HL-60 (cell line): ENCODE results near the gene CRIM1.
A peak's percentile ranks its signal among the peaks of the same experiment; 100 is the strongest.
"Not testable (repeated sequence)": the region's sequence is repeated elsewhere in the genome, so short reads cannot be mapped to it uniquely, and the experiment has no call there.

ENCODE experiments used
- DNase-seq, 2 experiments: peaks; one replicate each; pipeline ENCODE4 v3.0.0-alpha.2; 2010 to 2020; ENCODE audit warnings: low read depth in 1 of 2, low spot score in 1 of 2
- H3K27ac ChIP-seq: fragments of 250-450 bp; sonication (Bioruptor Pico); replicated peaks from 2 replicates; pipeline ENCODE4 v1.5.1; 2020; ENCODE audit warnings: mild to moderate bottlenecking, moderate library complexity
- H3K27me3 ChIP-seq: fragments of 250-450 bp; sonication (Bioruptor Pico); 2 replicates; pipeline ENCODE4 v1.5.1; 2021; ENCODE audit warnings: mild to moderate bottlenecking, moderate library complexity; ENCODE audit not compliant: insufficient read depth, poor library complexity, severe bottlenecking
- H3K4me3 ChIP-seq: replicated peaks from 2 replicates; pipeline ENCODE4 v1.5.1; 2011; ENCODE audit warnings: mild to moderate bottlenecking, control low read depth, low read length; ENCODE audit not compliant: insufficient read depth
- CTCF ChIP-seq: IDR thresholded peaks from one replicate; pipeline ENCODE4 v1.5.1; 2011; ENCODE audit warnings: low read length, control low read depth, inconsistent platforms; ENCODE audit not compliant: insufficient read depth
- GABPA ChIP-seq: IDR thresholded peaks from 2 replicates; pipeline ENCODE4 v1.6.1; 2012; ENCODE audit warnings: low read depth
- POLR2AphosphoS5 ChIP-seq: IDR thresholded peaks from 2 replicates; pipeline ENCODE4 v1.6.1; 2012; ENCODE audit warnings: low read depth
- REST ChIP-seq: IDR thresholded peaks from 2 replicates; pipeline ENCODE4 v1.6.1; 2012; ENCODE audit warnings: low read depth; ENCODE audit not compliant: insufficient replicate concordance
- SPI1 ChIP-seq: IDR thresholded peaks from 2 replicates; pipeline ENCODE4 v1.6.1; 2012; ENCODE audit warnings: low read depth, mild to moderate bottlenecking, borderline replicate concordance
- long read RNA-seq: library from polyadenylated mRNA; unstranded; transcript quantifications from one replicate; pipeline ENCODE4 v2.0.0, GENCODE V29; 2020

CRIM1 gene, protein sequence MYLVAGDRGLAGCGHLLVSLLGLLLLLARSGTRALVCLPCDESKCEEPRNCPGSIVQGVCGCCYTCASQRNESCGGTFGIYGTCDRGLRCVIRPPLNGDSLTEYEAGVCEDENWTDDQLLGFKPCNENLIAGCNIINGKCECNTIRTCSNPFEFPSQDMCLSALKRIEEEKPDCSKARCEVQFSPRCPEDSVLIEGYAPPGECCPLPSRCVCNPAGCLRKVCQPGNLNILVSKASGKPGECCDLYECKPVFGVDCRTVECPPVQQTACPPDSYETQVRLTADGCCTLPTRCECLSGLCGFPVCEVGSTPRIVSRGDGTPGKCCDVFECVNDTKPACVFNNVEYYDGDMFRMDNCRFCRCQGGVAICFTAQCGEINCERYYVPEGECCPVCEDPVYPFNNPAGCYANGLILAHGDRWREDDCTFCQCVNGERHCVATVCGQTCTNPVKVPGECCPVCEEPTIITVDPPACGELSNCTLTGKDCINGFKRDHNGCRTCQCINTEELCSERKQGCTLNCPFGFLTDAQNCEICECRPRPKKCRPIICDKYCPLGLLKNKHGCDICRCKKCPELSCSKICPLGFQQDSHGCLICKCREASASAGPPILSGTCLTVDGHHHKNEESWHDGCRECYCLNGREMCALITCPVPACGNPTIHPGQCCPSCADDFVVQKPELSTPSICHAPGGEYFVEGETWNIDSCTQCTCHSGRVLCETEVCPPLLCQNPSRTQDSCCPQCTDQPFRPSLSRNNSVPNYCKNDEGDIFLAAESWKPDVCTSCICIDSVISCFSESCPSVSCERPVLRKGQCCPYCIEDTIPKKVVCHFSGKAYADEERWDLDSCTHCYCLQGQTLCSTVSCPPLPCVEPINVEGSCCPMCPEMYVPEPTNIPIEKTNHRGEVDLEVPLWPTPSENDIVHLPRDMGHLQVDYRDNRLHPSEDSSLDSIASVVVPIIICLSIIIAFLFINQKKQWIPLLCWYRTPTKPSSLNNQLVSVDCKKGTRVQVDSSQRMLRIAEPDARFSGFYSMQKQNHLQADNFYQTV
- long read RNA-seq, result 0 reads

DNA sequence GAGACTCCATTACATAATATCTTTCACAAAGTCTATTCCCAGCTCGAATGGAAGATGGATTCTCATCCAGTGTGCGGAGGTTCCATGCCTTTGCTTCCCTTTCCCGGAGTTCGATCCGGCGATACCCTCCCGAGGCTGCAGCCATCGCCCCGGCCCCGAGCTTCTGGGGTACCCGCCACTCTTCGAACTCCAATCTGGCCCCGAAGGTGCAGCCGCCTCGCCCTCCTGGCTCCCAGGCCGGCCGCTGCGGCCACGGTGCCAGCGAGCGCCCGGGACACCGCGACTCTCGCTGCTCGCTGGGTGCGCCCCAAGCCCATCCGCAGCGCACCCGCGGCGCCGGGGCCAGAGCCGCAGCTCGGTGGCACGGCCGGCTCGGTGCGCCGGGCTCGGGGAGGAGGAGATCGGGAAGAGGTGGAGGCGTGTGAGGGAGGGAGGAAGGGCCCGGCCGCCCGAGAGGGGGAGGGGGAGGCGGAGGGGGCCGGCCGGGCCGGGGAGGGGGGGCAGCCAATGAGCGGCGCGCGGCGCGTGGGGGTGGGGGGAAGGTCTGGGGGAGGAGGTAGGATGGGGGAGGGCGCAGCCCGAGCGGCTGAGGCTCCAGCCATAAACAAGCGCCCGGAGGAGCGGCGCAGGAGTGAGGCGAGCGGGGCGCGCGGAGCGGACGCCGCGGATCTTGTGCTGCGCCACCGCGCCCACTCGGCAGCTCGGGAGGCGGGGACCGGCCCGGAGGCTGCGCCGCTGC, at the start of gene CRIM1:
TSS of gene CRIM1 (plus strand) at position 628 of the 739 bp plus-strand sequence. CDS start 515 bp downstream, outside the sequence.
- DNase-seq, result peak in 1 of 2 experiments; percentile 35
- H3K4me3 ChIP-seq, result peak within 1 kb of the TSS; percentile 38
- no peak for TF ChIP-seq SPI1
- TF ChIP-seq GABPA, result no peak
- TF ChIP-seq POLR2AphosphoS5, result no peak
- no peak for TF ChIP-seq REST
- no peak for TF ChIP-seq CTCF
- H3K27ac ChIP-seq, result no peak within 1 kb of the TSS
- H3K27me3 ChIP-seq, result peaks cover 10% of the 10 kb centered on the region

- TF ChIP-seq REST (no peak), CTCF (no peak), POLR2AphosphoS5 (no peak), SPI1 (no peak), GABPA (no peak)
- Histone ChIP-seq H3K27me3 (no peaks in the 10 kb centered on the region), H3K4me3 (no peak overlapping the region), H3K27ac (no peak overlapping the region)
- no peak for DNase-seq
Observed at GRCh38 chr2:36307441-36307840, 48.1 kb upstream of the CRIM1 start.

DNA sequence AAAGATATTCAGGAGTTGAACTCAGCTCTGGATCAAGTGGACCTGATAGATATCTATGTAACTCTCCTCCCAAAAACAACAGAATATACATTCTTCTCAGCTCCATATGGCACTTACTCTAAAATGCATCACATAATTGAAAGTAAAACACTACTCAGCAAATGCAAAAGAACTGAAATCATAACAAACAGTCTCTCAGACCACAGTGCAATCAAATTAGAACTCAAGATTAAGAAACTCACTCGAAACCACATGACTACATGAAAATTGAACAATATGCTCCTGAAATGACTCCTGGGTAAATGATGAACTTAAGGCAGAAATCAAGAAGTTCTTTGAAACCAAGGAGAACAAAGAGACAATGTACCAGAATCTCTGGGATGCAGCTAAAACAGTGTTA, 45.1 kb upstream of the CRIM1 start:
- H3K27me3 ChIP-seq, DNase-seq, H3K27ac ChIP-seq, H3K4me3 ChIP-seq: not testable (repeated sequence)
